SK-N-MC (cell line): Measurements from ENCODE around the gene PLCXD1.

Experiments used
- DNase-seq: peaks from one replicate; pipeline ENCODE4 v3.0.0-alpha.2; 2011; ENCODE audit warnings: low read depth, low spot score
- H3K27ac ChIP-seq: fragments of 200-600 bp; sonication (generic); 2 replicates; pipeline ENCODE4 v1.5.1; 2016; ENCODE audit warnings: mixed run types
- H3K36me3 ChIP-seq: fragments of 200-600 bp; sonication (generic); 2 replicates; pipeline ENCODE4 v1.6.1; 2017; ENCODE audit warnings: antibody characterized with exemption, low read length, mixed read lengths; ENCODE audit not compliant: insufficient read depth
- H3K4me3 ChIP-seq: fragments of 200-600 bp; sonication (generic); 2 replicates; pipeline ENCODE4 v1.5.1; 2016
- H3K9ac ChIP-seq: fragments of 200-600 bp; sonication (generic); 2 replicates; pipeline ENCODE4 v1.8.0; 2017; ENCODE audit warnings: mixed run types, mixed read lengths; ENCODE audit not compliant: insufficient read length
- H3K9me3 ChIP-seq: fragments of 200-600 bp; sonication (generic); 2 replicates; pipeline ENCODE4 v1.6.1; 2017; ENCODE audit warnings: low read depth, mild to moderate bottlenecking, antibody characterized with exemption, low read length, moderate library complexity, mixed read lengths
- EZH2 ChIP-seq: fragments of 200-600 bp; sonication (generic); IDR thresholded peaks from one replicate; pipeline ENCODE4 v1.6.1; 2017; ENCODE audit warnings: antibody characterized with exemption
- FOXP2 ChIP-seq: optimal IDR thresholded peaks from 2 replicates; pipeline ENCODE3; 2011; ENCODE audit warnings: mild to moderate bottlenecking, moderate library complexity; ENCODE audit not compliant: insufficient read depth; ENCODE audit errors: extremely low read length, control extremely low read depth
- POLR2AphosphoS5 ChIP-seq: IDR thresholded peaks from 2 replicates; pipeline ENCODE4 v1.6.1; 2012; ENCODE audit warnings: mild to moderate bottlenecking, low read depth, low read length, borderline replicate concordance

The PLCXD1 gene

GRCh38 chrX:311156-312129 is 30.3 kb downstream of the PLCXD1 start:
- TF ChIP-seq EZH2 (no peak), POLR2AphosphoS5 (no peak), FOXP2 (no peak)
- Histone ChIP-seq H3K4me3 (no peak overlapping the region), H3K27ac (no peak overlapping the region), H3K9me3 (no peaks in the 10 kb centered on the region), H3K9ac (no peak overlapping the region), H3K36me3 (peaks cover 54% of the 10 kb centered on the region)
- DNase-seq: no peak

DNA sequence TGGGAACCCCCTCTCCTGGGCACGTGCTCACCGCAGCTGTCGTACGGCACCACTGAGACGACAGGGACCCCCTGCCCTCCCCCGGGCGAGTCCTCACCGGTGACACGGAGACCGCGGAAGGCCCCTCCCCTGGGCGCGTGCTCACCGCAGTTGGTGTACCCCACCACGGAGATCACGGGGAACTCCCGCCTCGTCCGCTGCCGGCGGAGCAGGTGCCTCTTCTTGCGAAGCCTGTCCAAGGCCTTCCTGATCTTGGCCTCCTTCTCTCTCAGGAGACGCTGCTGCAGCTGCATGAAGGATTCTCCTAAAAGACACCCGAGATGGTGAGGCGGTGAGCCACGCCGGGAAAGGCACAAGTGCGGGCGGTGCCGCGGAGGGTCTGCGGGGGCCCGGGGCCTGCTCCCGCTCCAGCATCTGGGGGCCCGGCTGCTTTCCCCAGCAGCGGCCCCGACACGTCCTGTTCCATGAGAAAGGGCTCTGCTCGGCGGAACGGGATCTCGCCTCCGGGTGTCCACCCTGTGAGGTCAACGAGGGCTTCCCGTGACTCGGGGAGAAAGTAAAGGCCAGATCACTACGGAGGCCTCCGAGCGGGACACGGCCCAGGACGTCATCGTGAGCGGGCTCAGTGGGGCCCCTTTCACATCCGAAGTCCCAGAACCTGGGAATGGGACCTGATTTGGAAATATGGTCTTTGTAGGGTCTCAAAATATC is 31.6 kb downstream of the PLCXD1 start:
- Histone ChIP-seq H3K36me3 (peaks cover 45% of the 10 kb centered on the region; the same call in 1 of the 2 replicates), H3K9ac (no peak overlapping the region), H3K27ac (no peak overlapping the region), H3K4me3 (no peak overlapping the region), H3K9me3 (no peaks in the 10 kb centered on the region)
- DNase-seq: no peak
- TF ChIP-seq POLR2AphosphoS5 (no peak), EZH2 (no peak), FOXP2 (no peak)

DNA sequence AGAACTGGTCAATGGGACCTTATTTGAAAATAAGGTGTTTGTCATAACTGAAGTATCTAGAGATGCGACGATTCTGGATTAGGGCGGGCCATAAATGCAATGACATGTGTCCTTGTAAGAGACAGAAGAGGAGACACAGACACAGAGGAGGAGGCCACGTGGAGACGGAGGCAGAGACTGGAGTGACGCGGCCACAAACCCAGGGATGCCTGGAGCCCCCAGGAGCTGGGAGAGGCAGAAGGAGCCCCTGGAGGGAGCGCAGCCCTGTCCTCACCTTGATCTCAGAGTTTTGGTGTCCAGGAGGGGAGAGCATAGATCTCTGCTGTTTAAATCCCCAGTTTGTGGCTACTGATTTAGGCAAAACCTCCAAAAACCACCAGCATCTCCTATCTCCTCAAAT is 32.4 kb downstream of the PLCXD1 start:
- H3K9ac ChIP-seq: no peak overlapping the region
- no peak for TF ChIP-seq FOXP2
- no peak for TF ChIP-seq POLR2AphosphoS5
- no peak for TF ChIP-seq EZH2
- no peak for DNase-seq
- H3K9me3 ChIP-seq: no peaks in the 10 kb centered on the region
- H3K4me3 ChIP-seq: no peak overlapping the region
- no peak overlapping the region for H3K27ac ChIP-seq
- peaks cover 38% of the 10 kb centered on the region; the same call in 1 of the 2 replicates for H3K36me3 ChIP-seq

- TF ChIP-seq FOXP2 (no peak), EZH2 (no peak), POLR2AphosphoS5 (no peak)
- Histone ChIP-seq H3K9me3 (no peaks in the 10 kb centered on the region), H3K9ac (no peak overlapping the region), H3K27ac (no peak overlapping the region), H3K4me3 (no peak overlapping the region), H3K36me3 (peaks cover 38% of the 10 kb centered on the region; the same call in 1 of the 2 replicates)
- DNase-seq: no peak
These were observed 32.9 kb downstream of the PLCXD1 start for GRCh38 chrX:314049-314448.

GRCh38 chrX:314781-315595 is 33.8 kb downstream of the PLCXD1 start:
- TF ChIP-seq EZH2 (no peak), POLR2AphosphoS5 (no peak), FOXP2 (no peak)
- Histone ChIP-seq H3K9ac (no peak overlapping the region), H3K36me3 (peaks cover 35% of the 10 kb centered on the region; the same call in 1 of the 2 replicates)

GRCh38 chrX:316351-317325 is 35.5 kb downstream of the PLCXD1 start:
- no peaks in the 10 kb centered on the region for H3K9me3 ChIP-seq
- peak overlapping the region; percentile 62 for H3K4me3 ChIP-seq
- H3K27ac ChIP-seq: 0 out of 2 replicates have a peak overlapping the region, but pooled peaks have one; percentile 50
- TF ChIP-seq POLR2AphosphoS5 (no peak), FOXP2 (no peak)
- peak overlapping the region; percentile 41 for H3K9ac ChIP-seq
- H3K36me3 ChIP-seq: peaks cover 22% of the 10 kb centered on the region; the same call in 1 of the 2 replicates
- DNase-seq: no peak

More at GRCh38 chrX:314781-315595, 33.8 kb downstream of the PLCXD1 start:
- Histone ChIP-seq H3K4me3 (no peak overlapping the region), H3K27ac (no peak overlapping the region), H3K9me3 (no peaks in the 10 kb centered on the region)
- DNase-seq: no peak
